Neural progenitor cell (in vitro differentiated cells): ENCODE results near the gene PKD2L1. TPM values are rescaled to one million over a fixed set of nuclear protein-coding genes. Genes with fewer than 3 reads are reported as not detected.

Experiments used
- DNase-seq: peaks from one replicate; pipeline ENCODE4 v3.0.0-alpha.2; 2016; ENCODE audit warnings: low spot score
- H2AFZ ChIP-seq: fragments of 200-600 bp; sonication (generic); replicated peaks from 2 replicates; pipeline ENCODE4 v1.6.1; 2016; ENCODE audit warnings: antibody characterized with exemption
- H3F3A ChIP-seq: fragments of 200-600 bp; sonication (generic); 2 replicates; pipeline ENCODE4 v1.6.1; 2016; ENCODE audit warnings: antibody characterized with exemption, low read depth
- H3K27ac ChIP-seq: fragments of 200-600 bp; sonication (generic); 2 replicates; pipeline ENCODE4 v1.5.1; 2016; ENCODE audit warnings: mild to moderate bottlenecking
- H3K27me3 ChIP-seq: fragments of 200-600 bp; sonication (generic); 2 replicates; pipeline ENCODE4 v1.6.1; 2016; ENCODE audit warnings: mild to moderate bottlenecking, moderate library complexity
- H3K36me3 ChIP-seq: fragments of 200-600 bp; sonication (generic); 2 replicates; pipeline ENCODE4 v1.5.1; 2016
- H3K4me1 ChIP-seq: fragments of 200-600 bp; sonication (generic); 2 replicates; pipeline ENCODE4 v1.6.1; 2016; ENCODE audit warnings: mixed run types
- H3K4me2 ChIP-seq: fragments of 200-600 bp; sonication (generic); 2 replicates; pipeline ENCODE4 v1.6.1; 2016
- H3K4me3 ChIP-seq: fragments of 200-600 bp; sonication (generic); 2 replicates; pipeline ENCODE4 v1.5.1; 2016
- H3K79me2 ChIP-seq: fragments of 200-600 bp; sonication (generic); 2 replicates; pipeline ENCODE4 v1.6.1; 2016; ENCODE audit warnings: low read depth
- H3K9ac ChIP-seq: fragments of 200-600 bp; sonication (generic); 2 replicates; pipeline ENCODE4 v1.6.1; 2016
- H3K9me3 ChIP-seq: fragments of 200-600 bp; sonication (generic); 2 replicates; pipeline ENCODE4 v1.5.1; 2016; ENCODE audit warnings: low read depth
- H4K20me1 ChIP-seq: fragments of 200-600 bp; sonication (generic); 2 replicates; pipeline ENCODE4 v1.6.1; 2016; ENCODE audit warnings: low read depth
- H3K27ac Mint-ChIP-seq: 3 replicates; pipeline ENCODE4 v1.8.0; 2021; ENCODE audit warnings: mixed read lengths
- H3K27me3 Mint-ChIP-seq: 2 replicates; pipeline ENCODE4 v1.8.0; 2022; ENCODE audit warnings: low read depth, mild to moderate bottlenecking, inconsistent platforms, moderate library complexity, mixed read lengths; ENCODE audit not compliant: insufficient read depth
- H3K36me3 Mint-ChIP-seq: 3 replicates; pipeline ENCODE4 v1.8.0; 2021; ENCODE audit warnings: mixed read lengths
- H3K4me1 Mint-ChIP-seq: 3 replicates; pipeline ENCODE4 v1.8.0; 2021; ENCODE audit warnings: mixed read lengths
- H3K4me3 Mint-ChIP-seq: 3 replicates; pipeline ENCODE4 v1.8.0; 2021; ENCODE audit warnings: mild to moderate bottlenecking, moderate library complexity, mixed read lengths
- H3K9me3 Mint-ChIP-seq: 3 replicates; pipeline ENCODE4 v1.8.0; 2020; ENCODE audit warnings: mixed read lengths
- CTCF ChIP-seq: fragments of 200-600 bp; sonication (generic); IDR thresholded peaks from 2 replicates; pipeline ENCODE4 v1.5.1; 2017; ENCODE audit warnings: antibody characterized with exemption, mild to moderate bottlenecking
- EZH2 ChIP-seq: fragments of 200-600 bp; sonication (generic); IDR thresholded peaks from 2 replicates; pipeline ENCODE4 v1.6.1; 2017; ENCODE audit warnings: antibody characterized with exemption, mild to moderate bottlenecking, moderate library complexity
- EZH2phosphoT487 ChIP-seq: fragments of 200-600 bp; sonication (generic); IDR thresholded peaks from 2 replicates; pipeline ENCODE4 v1.6.1; 2017; ENCODE audit warnings: antibody characterized with exemption
- total RNA-seq: library from RNA; depleted of rRNA; stranded (reverse); fragments of >200 nt; gene quantifications from 2 replicates; pipeline ENCODE4 v1.2.3, GENCODE V29; 2015; ENCODE audit warnings: low replicate concordance

The PKD2L1 gene
- total RNA-seq, 1 donor from 2014 or later, result not detected

GRCh38 chr10:100374200-100374655 lies 44.2 kb upstream of the PKD2L1 start:
- Histone ChIP-seq H4K20me1 (no peaks in the 10 kb centered on the region), H3K79me2 (peaks cover 35% of the 10 kb centered on the region), H3K36me3 (no peaks in the 10 kb centered on the region), H3K9ac (peak overlapping the region; percentile 77), H3F3A (peaks cover 53% of the 10 kb centered on the region), H3K9me3 (no peaks in the 10 kb centered on the region), H3K4me2 (peak overlapping the region; percentile 86), H2AFZ (no peak overlapping the region), H3K27ac (peak overlapping the region; percentile 99), H3K27me3 (no peaks in the 10 kb centered on the region), H3K4me3 (peak overlapping the region; percentile 65), H3K4me1 (peaks cover 31% of the 10 kb centered on the region)
- DNase-seq, result peak; percentile 72
- peaks cover 36% of the 10 kb centered on the region for H3K4me1 Mint-ChIP-seq
- H3K9me3 Mint-ChIP-seq, result no peaks in the 10 kb centered on the region
- peaks cover 3% of the 10 kb centered on the region for H3K27me3 Mint-ChIP-seq
- H3K36me3 Mint-ChIP-seq, result peaks cover 7% of the 10 kb centered on the region
- no peak for TF ChIP-seq CTCF
- no peak for TF ChIP-seq EZH2
- TF ChIP-seq EZH2phosphoT487, result no peak
- no peak overlapping the region for H3K4me3 Mint-ChIP-seq
- no peak overlapping the region for H3K27ac Mint-ChIP-seq

GRCh38 chr10:100373298-100374199 lies 43.5 kb upstream of the PKD2L1 start:
- DNase-seq, result peak; percentile 98
- Mint-ChIP-seq H3K4me1 (peaks cover 36% of the 10 kb centered on the region), H3K27ac (no peak overlapping the region), H3K9me3 (no peaks in the 10 kb centered on the region), H3K27me3 (peaks cover 3% of the 10 kb centered on the region), H3K4me3 (no peak overlapping the region), H3K36me3 (peaks cover 7% of the 10 kb centered on the region)
- Histone ChIP-seq H3K9me3 (no peaks in the 10 kb centered on the region), H3K4me1 (peaks cover 31% of the 10 kb centered on the region), H3K4me3 (peak overlapping the region; percentile 65), H3K36me3 (no peaks in the 10 kb centered on the region), H3K27ac (peak overlapping the region; percentile 99), H3F3A (peaks cover 53% of the 10 kb centered on the region), H3K4me2 (peak overlapping the region; percentile 86), H4K20me1 (no peaks in the 10 kb centered on the region), H2AFZ (peak overlapping the region; percentile 34), H3K79me2 (peaks cover 30% of the 10 kb centered on the region), H3K9ac (peak overlapping the region; percentile 77), H3K27me3 (no peaks in the 10 kb centered on the region)
- TF ChIP-seq EZH2phosphoT487, result no peak
- no peak for TF ChIP-seq EZH2
- TF ChIP-seq CTCF, result no peak

- H3K9me3 Mint-ChIP-seq, result no peaks in the 10 kb centered on the region
- no peaks in the 10 kb centered on the region for H4K20me1 ChIP-seq
- peak overlapping the region; percentile 47 for H3K27ac Mint-ChIP-seq
- H3K27me3 ChIP-seq, result no peaks in the 10 kb centered on the region
- peak overlapping the region; percentile 65 for H3K4me3 ChIP-seq
- H3K4me3 Mint-ChIP-seq, result no peak overlapping the region
- H3K9ac ChIP-seq, result peak overlapping the region; percentile 41
- peaks cover 53% of the 10 kb centered on the region for H3F3A ChIP-seq
- peaks cover 31% of the 10 kb centered on the region for H3K4me1 Mint-ChIP-seq
- H3K9me3 ChIP-seq, result no peaks in the 10 kb centered on the region
- H3K4me2 ChIP-seq, result peak overlapping the region; percentile 73
- no peak for DNase-seq
- TF ChIP-seq EZH2phosphoT487 (no peak), CTCF (peak; percentile 5)
- H3K27ac ChIP-seq, result peak overlapping the region; percentile 99
- H3K36me3 Mint-ChIP-seq, result peaks cover 2% of the 10 kb centered on the region
- peaks cover 30% of the 10 kb centered on the region for H3K79me2 ChIP-seq
- peaks cover 3% of the 10 kb centered on the region for H3K27me3 Mint-ChIP-seq
- H2AFZ ChIP-seq, result peak overlapping the region; percentile 32
- no peaks in the 10 kb centered on the region for H3K36me3 ChIP-seq
- H3K4me1 ChIP-seq, result peaks cover 31% of the 10 kb centered on the region
Measured at GRCh38 chr10:100372415-100373297, 42.6 kb upstream of the PKD2L1 start.
